Endodermal cell (in vitro differentiated cells): ENCODE data around the gene PYGM. TPM values are rescaled to one million over a fixed set of nuclear protein-coding genes. Genes with fewer than 3 reads are reported as not detected.

Experiments used
- DNase-seq: peaks from one replicate; pipeline ENCODE4 v3.0.0-alpha.2; 2017
- H3K27ac ChIP-seq: 2 replicates; pipeline ENCODE4 v1.5.1; 2013; ENCODE audit warnings: mild to moderate bottlenecking, low read depth, low read length, moderate library complexity
- H3K27me3 ChIP-seq: 2 replicates; pipeline ENCODE4 v1.6.1; 2013; ENCODE audit warnings: mild to moderate bottlenecking, low read length, moderate library complexity; ENCODE audit not compliant: insufficient read depth, control insufficient read depth, poor library complexity, severe bottlenecking
- H3K36me3 ChIP-seq: 2 replicates; pipeline ENCODE4 v1.7.0; 2013; ENCODE audit warnings: mild to moderate bottlenecking, low read length, moderate library complexity; ENCODE audit not compliant: control insufficient read depth, insufficient read depth
- H3K4me1 ChIP-seq: one replicate; pipeline ENCODE4 v1.7.0; 2013; ENCODE audit warnings: low read length; ENCODE audit not compliant: control insufficient read depth, insufficient read depth
- H3K4me3 ChIP-seq: 2 replicates; pipeline ENCODE4 v1.5.1; 2013; ENCODE audit warnings: mild to moderate bottlenecking, low read length, moderate library complexity
- H3K9ac ChIP-seq: 2 replicates; pipeline ENCODE4 v1.6.1; 2013; ENCODE audit warnings: mild to moderate bottlenecking, low read length, moderate library complexity; ENCODE audit not compliant: poor library complexity, severe bottlenecking; ENCODE audit errors: extremely low read depth
- H3K9me3 ChIP-seq: 2 replicates; pipeline ENCODE4 v1.6.1; 2013; ENCODE audit warnings: mild to moderate bottlenecking, low read length, moderate library complexity; ENCODE audit not compliant: control insufficient read depth
- H3K27ac Mint-ChIP-seq: 2 replicates; pipeline ENCODE4 v1.8.0; 2020; ENCODE audit warnings: mixed read lengths
- H3K27me3 Mint-ChIP-seq: 2 replicates; pipeline ENCODE4 v1.8.0; 2021; ENCODE audit warnings: mild to moderate bottlenecking, mixed read lengths; ENCODE audit not compliant: insufficient read depth
- H3K36me3 Mint-ChIP-seq: 2 replicates; pipeline ENCODE4 v1.8.0; 2020; ENCODE audit warnings: low read depth, mixed read lengths
- H3K4me1 Mint-ChIP-seq: 2 replicates; pipeline ENCODE4 v1.8.0; 2020; ENCODE audit warnings: mixed read lengths
- H3K4me3 Mint-ChIP-seq: 2 replicates; pipeline ENCODE4 v1.8.0; 2020; ENCODE audit warnings: mild to moderate bottlenecking, moderate library complexity, mixed read lengths
- H3K9me3 Mint-ChIP-seq: 2 replicates; pipeline ENCODE4 v1.8.0; 2020; ENCODE audit warnings: mild to moderate bottlenecking, mixed read lengths
- CTCF ChIP-seq: fragments of 200-600 bp; sonication (generic); conservative IDR thresholded peaks from 2 replicates; pipeline ENCODE4 v1.5.0; 2021; ENCODE audit warnings: antibody characterized with exemption, mild to moderate bottlenecking
- WGBS, 2 experiments: methylation state at CpG; one replicate each; pipeline versions ENCODE4 v1.1.5 to v1.1.7; 2013; ENCODE audit warnings: missing lambda C conversion rate in 2 of 2, mixed read lengths in 1 of 2; ENCODE audit not compliant: insufficient coverage in 1 of 2, insufficient read length in 1 of 2; 5-methylcytosine and 5-hydroxymethylcytosine counted together
- total RNA-seq, 2 donors: library from RNA; stranded (reverse); fragmentation: NEBNext Ultra II Directional in 1 of 2; extraction: Animal tissue kit (Norgen Biotek cat#: 25700) in 1 of 2; gene quantifications; 2 replicates in 1 of 2; 3 replicates in 1 of 2; pipeline ENCODE4 v1.2.1, GENCODE V29; 2021

Gene PYGM
- total RNA-seq, 2 donors from 2014 or later = 1.1 to 1.2 TPM

GRCh38 chr11:64770120-64770519 is 10.3 kb upstream of the PYGM start:
- Histone ChIP-seq H3K9ac (no peak overlapping the region), H3K27me3 (no peaks in the 10 kb centered on the region), H3K36me3 (peaks cover 91% of the 10 kb centered on the region), H3K4me3 (no peak overlapping the region), H3K4me1 (no peaks in the 10 kb centered on the region), H3K27ac (no peak overlapping the region), H3K9me3 (no peaks in the 10 kb centered on the region)
- no peaks in the 10 kb centered on the region for H3K27me3 Mint-ChIP-seq
- peaks cover 6% of the 10 kb centered on the region for H3K4me1 Mint-ChIP-seq
- H3K36me3 Mint-ChIP-seq = peaks cover 92% of the 10 kb centered on the region
- TF ChIP-seq CTCF = no peak
- no peak overlapping the region for H3K4me3 Mint-ChIP-seq
- H3K27ac Mint-ChIP-seq = no peak overlapping the region
- no peaks in the 10 kb centered on the region for H3K9me3 Mint-ChIP-seq
- no peak for DNase-seq
- WGBS, 2 experiments = 95 to 97% methylated on average over 11 to 12 of the region's 12 CpGs

GRCh38 chr11:64769283-64769682 is 9.5 kb upstream of the PYGM start:
- no peak for DNase-seq
- H3K36me3 Mint-ChIP-seq = peaks cover 92% of the 10 kb centered on the region
- H3K9me3 Mint-ChIP-seq = no peaks in the 10 kb centered on the region
- H3K4me3 ChIP-seq = no peak overlapping the region
- H3K27me3 ChIP-seq = no peaks in the 10 kb centered on the region
- no peaks in the 10 kb centered on the region for H3K9me3 ChIP-seq
- no peaks in the 10 kb centered on the region for H3K27me3 Mint-ChIP-seq
- no peak overlapping the region for H3K9ac ChIP-seq
- H3K4me3 Mint-ChIP-seq = no peak overlapping the region
- H3K4me1 Mint-ChIP-seq = peaks cover 14% of the 10 kb centered on the region
- 94 to 98% methylated on average over 5 to 6 of the region's 6 CpGs for WGBS, 2 experiments
- peaks cover 7% of the 10 kb centered on the region for H3K4me1 ChIP-seq
- no peak for TF ChIP-seq CTCF
- no peak overlapping the region for H3K27ac ChIP-seq
- H3K27ac Mint-ChIP-seq = peak overlapping the region; percentile 60
- H3K36me3 ChIP-seq = peaks cover 91% of the 10 kb centered on the region

GRCh38 chr11:64768300-64768694 is 8.5 kb upstream of the PYGM start:
- peak overlapping the region; percentile 30 for H3K27ac Mint-ChIP-seq
- Histone ChIP-seq H3K36me3 (peaks cover 91% of the 10 kb centered on the region), H3K27ac (no peak overlapping the region)

More at GRCh38 chr11:64768300-64768694, 8.5 kb upstream of the PYGM start:
- no peaks in the 10 kb centered on the region for H3K27me3 ChIP-seq
- no peak for TF ChIP-seq CTCF
- H3K4me1 ChIP-seq = peaks cover 13% of the 10 kb centered on the region
- no peak overlapping the region for H3K4me3 Mint-ChIP-seq
- no peaks in the 10 kb centered on the region for H3K9me3 Mint-ChIP-seq
- peaks cover 90% of the 10 kb centered on the region for H3K36me3 Mint-ChIP-seq
- no peaks in the 10 kb centered on the region for H3K27me3 Mint-ChIP-seq
- H3K9me3 ChIP-seq = no peaks in the 10 kb centered on the region
- DNase-seq = no peak
- peaks cover 23% of the 10 kb centered on the region for H3K4me1 Mint-ChIP-seq
- no peak overlapping the region for H3K9ac ChIP-seq
- 95 to 96% methylated on average over 6 of the region's 6 CpGs for WGBS, 2 experiments
- no peak overlapping the region for H3K4me3 ChIP-seq
